Liver (tissue), 9 donors: ENCODE data around the gene WNT2B. TPM values are rescaled to one million over a fixed set of nuclear protein-coding genes. Genes with fewer than 3 reads are reported as not detected.

ENCODE experiments used
- DNase-seq: peaks from one replicate; pipeline ENCODE4 v3.0.0-alpha.2; 2017; ENCODE audit warnings: low spot score
- H3K27ac ChIP-seq, 2 donors: one replicate each; pipeline ENCODE4 v1.7.0; 2013; ENCODE audit warnings: inconsistent platforms in 2 of 2, low read length in 2 of 2, control low read depth in 1 of 2, low read depth in 1 of 2, mild to moderate bottlenecking in 1 of 2
- H3K27me3 ChIP-seq, 4 donors: one replicate each; pipeline versions ENCODE4 v1.6.1 to v1.7.0; 2013; ENCODE audit warnings: low read length in 3 of 4, inconsistent platforms in 1 of 4, mild to moderate bottlenecking in 1 of 4, moderate library complexity in 1 of 4; ENCODE audit not compliant: control insufficient read depth in 4 of 4, insufficient read depth in 4 of 4
- H3K36me3 ChIP-seq, 4 donors: one replicate each; pipeline versions ENCODE4 v1.6.1 to v1.7.0; 2013; ENCODE audit warnings: low read length in 3 of 4, mild to moderate bottlenecking in 3 of 4, low read depth in 1 of 4, moderate library complexity in 1 of 4; ENCODE audit not compliant: control insufficient read depth in 4 of 4, insufficient read depth in 3 of 4
- H3K4me1 ChIP-seq, 4 donors: one replicate each; pipeline versions ENCODE4 v1.6.1 to v1.7.0; 2013; ENCODE audit warnings: low read length in 3 of 4, mild to moderate bottlenecking in 3 of 4, moderate library complexity in 1 of 4; ENCODE audit not compliant: control insufficient read depth in 4 of 4, insufficient read depth in 4 of 4
- H3K4me3 ChIP-seq, 3 donors: one replicate each; pipeline versions ENCODE4 v1.6.1 to v1.7.0; 2013; ENCODE audit warnings: low read length in 3 of 3, control low read depth in 1 of 3, low read depth in 1 of 3, mild to moderate bottlenecking in 1 of 3
- H3K9ac ChIP-seq, 2 donors: one replicate each; pipeline ENCODE4 v1.7.0; 2013; ENCODE audit warnings: low read length in 2 of 2, mild to moderate bottlenecking in 2 of 2, moderate library complexity in 2 of 2, control low read depth in 1 of 2, low read depth in 1 of 2
- H3K9me3 ChIP-seq, 4 donors: one replicate each; pipeline versions ENCODE4 v1.6.1 to v1.7.0; 2013; ENCODE audit warnings: low read length in 3 of 4; ENCODE audit not compliant: control insufficient read depth in 4 of 4
- EGR1 ChIP-seq, 2 donors: IDR thresholded peaks; 2 replicates each; pipeline ENCODE4 v1.6.1; 2016 to 2018; ENCODE audit warnings: antibody characterized with exemption in 2 of 2, low read depth in 2 of 2
- FOXA1 ChIP-seq: IDR thresholded peaks from 2 replicates; pipeline ENCODE4 v1.6.1; 2016; ENCODE audit warnings: antibody characterized with exemption
- FOXA2 ChIP-seq: IDR thresholded peaks from 2 replicates; pipeline ENCODE4 v1.6.1; 2016; ENCODE audit warnings: antibody characterized with exemption
- GABPA ChIP-seq, 2 donors: IDR thresholded peaks in 1 of 2; conservative IDR thresholded peaks in 1 of 2; 2 replicates each; pipeline ENCODE4 v1.6.1; 2016; ENCODE audit warnings: antibody characterized with exemption in 2 of 2, mild to moderate bottlenecking in 1 of 2, moderate library complexity in 1 of 2
- HNF4A ChIP-seq, 2 donors: conservative IDR thresholded peaks; 2 replicates each; pipeline ENCODE4 v1.6.1; 2016; ENCODE audit warnings: antibody characterized with exemption in 2 of 2, mild to moderate bottlenecking in 2 of 2
- HNF4G ChIP-seq: IDR thresholded peaks from 2 replicates; pipeline ENCODE4 v1.6.1; 2016; ENCODE audit warnings: antibody characterized with exemption
- JUND ChIP-seq, 2 donors: IDR thresholded peaks; 2 replicates each; pipeline ENCODE4 v1.6.1; 2016; ENCODE audit warnings: antibody characterized with exemption in 2 of 2
- NR2F2 ChIP-seq: IDR thresholded peaks from 2 replicates; pipeline ENCODE4 v1.6.1; 2016; ENCODE audit warnings: antibody characterized with exemption
- RAD21 ChIP-seq, 2 donors: IDR thresholded peaks; 2 replicates each; pipeline ENCODE4 v1.6.1; 2016; ENCODE audit warnings: antibody characterized with exemption in 2 of 2, mild to moderate bottlenecking in 2 of 2
- RXRA ChIP-seq, 2 donors: IDR thresholded peaks; 2 replicates each; pipeline ENCODE4 v1.6.1; 2017 to 2018; ENCODE audit warnings: antibody characterized with exemption in 2 of 2, mild to moderate bottlenecking in 1 of 2
- SP1 ChIP-seq: IDR thresholded peaks from 2 replicates; pipeline ENCODE4 v1.6.1; 2018; ENCODE audit warnings: antibody characterized with exemption, mild to moderate bottlenecking
- TAF1 ChIP-seq: conservative IDR thresholded peaks from 2 replicates; pipeline ENCODE4 v1.6.1; 2016; ENCODE audit warnings: antibody characterized with exemption, mild to moderate bottlenecking
- YY1 ChIP-seq: IDR thresholded peaks from 2 replicates; pipeline ENCODE4 v1.6.1; 2016; ENCODE audit warnings: antibody characterized with exemption, mild to moderate bottlenecking
- WGBS: extraction: QIAGEN DNeasy Blood & Tissue Kit; methylation state at CpG from one replicate; pipeline ENCODE4 v1.1.7; 2013; 5-methylcytosine and 5-hydroxymethylcytosine counted together
- polyA plus RNA-seq, 2 donors: library from polyadenylated mRNA; stranded (reverse) in 1 of 2; unstranded in 1 of 2; fragments of 200-250 nt in 1 of 2; fragments of >200 nt in 1 of 2; fragmentation: Nextera tagmentation in 1 of 2; extraction: Ambion mirVana in 1 of 2; gene quantifications; one replicate each; pipeline versions ENCODE4 v1.2.1 to v1.2.3, GENCODE V29; 2013 to 2015
- total RNA-seq, 2 donors: library from RNA; depleted of rRNA; stranded (reverse); fragments of >200 nt; gene quantifications; one replicate each; pipeline ENCODE4 v1.2.3, GENCODE V29; 2014
- TF ChIP-seq, protein P1 (sequence below): IDR thresholded peaks from 2 replicates; pipeline ENCODE4 v1.6.1; 2016; ENCODE audit warnings: antibody characterized with exemption
- TF ChIP-seq, protein P2 (sequence below): IDR thresholded peaks from 2 replicates; pipeline ENCODE4 v1.6.1; 2016; ENCODE audit warnings: antibody characterized with exemption
- TF ChIP-seq, protein P3 (sequence below): fragments of 150-350 bp; IDR thresholded peaks from 2 replicates; pipeline ENCODE4 v1.5.1; 2017; ENCODE audit warnings: improper control_type of control experiment, low read depth, low read length; ENCODE audit not compliant: missing input control
- TF ChIP-seq, protein P4 (sequence below): IDR thresholded peaks from 2 replicates; pipeline ENCODE4 v1.6.1; 2016; ENCODE audit warnings: antibody characterized with exemption
- TF ChIP-seq, protein P5 (sequence below): IDR thresholded peaks from 2 replicates; pipeline ENCODE4 v1.6.1; 2016; ENCODE audit warnings: antibody characterized with exemption, mild to moderate bottlenecking
- donor health status: healthy.
- donor health status: healthy.
- donor health status: healthy.
- donor health status: healthy.
- donor health status: healthy.

WNT2B gene
- total and polyA plus RNA-seq, 4 donors = 0.07 to 0.92 (median 0.38) TPM

DNA sequence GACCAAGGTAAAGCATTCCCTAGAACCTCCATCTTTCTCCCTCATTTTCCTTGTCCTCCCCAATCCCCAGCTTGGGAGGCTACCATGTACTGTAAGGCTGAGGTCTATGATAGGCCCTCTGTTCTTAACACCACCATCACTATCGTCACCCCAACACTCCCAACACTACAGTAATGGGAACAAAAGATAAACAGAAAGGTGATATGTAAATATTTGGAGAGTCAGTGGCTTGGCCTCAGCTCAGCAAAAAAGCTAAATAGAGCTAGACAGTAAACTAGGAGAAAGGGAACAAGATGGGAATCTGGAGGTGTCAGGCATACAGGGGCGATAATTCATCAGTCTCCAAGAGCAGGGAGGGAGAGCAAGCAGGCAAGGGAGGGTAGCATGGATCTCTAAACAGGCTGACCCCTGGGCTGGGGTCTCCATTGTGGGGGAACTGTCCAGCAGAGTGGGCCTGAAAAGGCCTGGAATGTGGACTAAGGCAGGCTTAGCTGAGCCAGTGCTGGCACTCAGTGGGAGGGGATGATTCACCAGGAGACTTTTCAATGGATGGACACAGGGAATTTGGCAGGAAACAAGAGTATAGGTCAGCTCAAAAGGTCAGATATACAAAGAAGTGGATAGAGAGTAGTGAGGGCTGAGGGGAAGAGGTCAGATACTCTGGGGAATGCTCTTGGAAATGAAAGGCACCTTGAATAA, 6.7 kb downstream of the WNT2B start:
- no peaks in the 10 kb centered on the region for H3K36me3 ChIP-seq
- no peak overlapping the region for H3K4me3 ChIP-seq
- 55% methylated on average over 2 of the region's 2 CpGs for WGBS
- no peak overlapping the region for H3K27ac ChIP-seq
- no peak overlapping the region for H3K9ac ChIP-seq
- DNase-seq = no peak
- no peaks in the 10 kb centered on the region for H3K9me3 ChIP-seq
- no peaks in the 10 kb centered on the region for H3K4me1 ChIP-seq
- TF ChIP-seq TAF1 (no peak), HNF4G (no peak), FOXA1 (no peak), FOXA2 (no peak), SP1 (no peak), RXRA (IDR thresholded peaks at IDR 0.05) (no peak), GABPA (IDR thresholded peaks at IDR 0.05 in 1 of 2, conservative IDR thresholded peaks at IDR 0.05 in 1 of 2) (no peak), HNF4A (conservative IDR thresholded peaks at IDR 0.05) (no peak), RAD21 (IDR thresholded peaks at IDR 0.05) (no peak), JUND (IDR thresholded peaks at IDR 0.05) (no peak), NR2F2 (peak; percentile 39), YY1 (no peak), EGR1 (IDR thresholded peaks at IDR 0.05; ENCODE audit: low read depth in 2 of 2) (no peak)
- TF ChIP-seq, protein P1, sequence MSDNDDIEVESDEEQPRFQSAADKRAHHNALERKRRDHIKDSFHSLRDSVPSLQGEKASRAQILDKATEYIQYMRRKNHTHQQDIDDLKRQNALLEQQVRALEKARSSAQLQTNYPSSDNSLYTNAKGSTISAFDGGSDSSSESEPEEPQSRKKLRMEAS = no peak
- TF ChIP-seq, protein P2, sequence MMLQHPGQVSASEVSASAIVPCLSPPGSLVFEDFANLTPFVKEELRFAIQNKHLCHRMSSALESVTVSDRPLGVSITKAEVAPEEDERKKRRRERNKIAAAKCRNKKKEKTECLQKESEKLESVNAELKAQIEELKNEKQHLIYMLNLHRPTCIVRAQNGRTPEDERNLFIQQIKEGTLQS = no peak
- TF ChIP-seq, protein P3, sequence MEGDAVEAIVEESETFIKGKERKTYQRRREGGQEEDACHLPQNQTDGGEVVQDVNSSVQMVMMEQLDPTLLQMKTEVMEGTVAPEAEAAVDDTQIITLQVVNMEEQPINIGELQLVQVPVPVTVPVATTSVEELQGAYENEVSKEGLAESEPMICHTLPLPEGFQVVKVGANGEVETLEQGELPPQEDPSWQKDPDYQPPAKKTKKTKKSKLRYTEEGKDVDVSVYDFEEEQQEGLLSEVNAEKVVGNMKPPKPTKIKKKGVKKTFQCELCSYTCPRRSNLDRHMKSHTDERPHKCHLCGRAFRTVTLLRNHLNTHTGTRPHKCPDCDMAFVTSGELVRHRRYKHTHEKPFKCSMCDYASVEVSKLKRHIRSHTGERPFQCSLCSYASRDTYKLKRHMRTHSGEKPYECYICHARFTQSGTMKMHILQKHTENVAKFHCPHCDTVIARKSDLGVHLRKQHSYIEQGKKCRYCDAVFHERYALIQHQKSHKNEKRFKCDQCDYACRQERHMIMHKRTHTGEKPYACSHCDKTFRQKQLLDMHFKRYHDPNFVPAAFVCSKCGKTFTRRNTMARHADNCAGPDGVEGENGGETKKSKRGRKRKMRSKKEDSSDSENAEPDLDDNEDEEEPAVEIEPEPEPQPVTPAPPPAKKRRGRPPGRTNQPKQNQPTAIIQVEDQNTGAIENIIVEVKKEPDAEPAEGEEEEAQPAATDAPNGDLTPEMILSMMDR = no peak
- TF ChIP-seq, protein P4, sequence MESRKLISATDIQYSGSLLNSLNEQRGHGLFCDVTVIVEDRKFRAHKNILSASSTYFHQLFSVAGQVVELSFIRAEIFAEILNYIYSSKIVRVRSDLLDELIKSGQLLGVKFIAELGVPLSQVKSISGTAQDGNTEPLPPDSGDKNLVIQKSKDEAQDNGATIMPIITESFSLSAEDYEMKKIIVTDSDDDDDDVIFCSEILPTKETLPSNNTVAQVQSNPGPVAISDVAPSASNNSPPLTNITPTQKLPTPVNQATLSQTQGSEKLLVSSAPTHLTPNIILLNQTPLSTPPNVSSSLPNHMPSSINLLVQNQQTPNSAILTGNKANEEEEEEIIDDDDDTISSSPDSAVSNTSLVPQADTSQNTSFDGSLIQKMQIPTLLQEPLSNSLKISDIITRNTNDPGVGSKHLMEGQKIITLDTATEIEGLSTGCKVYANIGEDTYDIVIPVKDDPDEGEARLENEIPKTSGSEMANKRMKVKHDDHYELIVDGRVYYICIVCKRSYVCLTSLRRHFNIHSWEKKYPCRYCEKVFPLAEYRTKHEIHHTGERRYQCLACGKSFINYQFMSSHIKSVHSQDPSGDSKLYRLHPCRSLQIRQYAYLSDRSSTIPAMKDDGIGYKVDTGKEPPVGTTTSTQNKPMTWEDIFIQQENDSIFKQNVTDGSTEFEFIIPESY = no peak
- TF ChIP-seq, protein P5, sequence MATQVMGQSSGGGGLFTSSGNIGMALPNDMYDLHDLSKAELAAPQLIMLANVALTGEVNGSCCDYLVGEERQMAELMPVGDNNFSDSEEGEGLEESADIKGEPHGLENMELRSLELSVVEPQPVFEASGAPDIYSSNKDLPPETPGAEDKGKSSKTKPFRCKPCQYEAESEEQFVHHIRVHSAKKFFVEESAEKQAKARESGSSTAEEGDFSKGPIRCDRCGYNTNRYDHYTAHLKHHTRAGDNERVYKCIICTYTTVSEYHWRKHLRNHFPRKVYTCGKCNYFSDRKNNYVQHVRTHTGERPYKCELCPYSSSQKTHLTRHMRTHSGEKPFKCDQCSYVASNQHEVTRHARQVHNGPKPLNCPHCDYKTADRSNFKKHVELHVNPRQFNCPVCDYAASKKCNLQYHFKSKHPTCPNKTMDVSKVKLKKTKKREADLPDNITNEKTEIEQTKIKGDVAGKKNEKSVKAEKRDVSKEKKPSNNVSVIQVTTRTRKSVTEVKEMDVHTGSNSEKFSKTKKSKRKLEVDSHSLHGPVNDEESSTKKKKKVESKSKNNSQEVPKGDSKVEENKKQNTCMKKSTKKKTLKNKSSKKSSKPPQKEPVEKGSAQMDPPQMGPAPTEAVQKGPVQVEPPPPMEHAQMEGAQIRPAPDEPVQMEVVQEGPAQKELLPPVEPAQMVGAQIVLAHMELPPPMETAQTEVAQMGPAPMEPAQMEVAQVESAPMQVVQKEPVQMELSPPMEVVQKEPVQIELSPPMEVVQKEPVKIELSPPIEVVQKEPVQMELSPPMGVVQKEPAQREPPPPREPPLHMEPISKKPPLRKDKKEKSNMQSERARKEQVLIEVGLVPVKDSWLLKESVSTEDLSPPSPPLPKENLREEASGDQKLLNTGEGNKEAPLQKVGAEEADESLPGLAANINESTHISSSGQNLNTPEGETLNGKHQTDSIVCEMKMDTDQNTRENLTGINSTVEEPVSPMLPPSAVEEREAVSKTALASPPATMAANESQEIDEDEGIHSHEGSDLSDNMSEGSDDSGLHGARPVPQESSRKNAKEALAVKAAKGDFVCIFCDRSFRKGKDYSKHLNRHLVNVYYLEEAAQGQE = peak; percentile 68
- no peaks in the 10 kb centered on the region for H3K27me3 ChIP-seq
